GM18861 (cell line): ENCODE data around the gene LIF.
"Not testable (repeated sequence)": the region's sequence is repeated elsewhere in the genome, so short reads cannot be mapped to it uniquely, and the experiment has no call there.

Experiments
- ATAC-seq: cut with Tn5 transposase; IDR thresholded peaks from one replicate; pipeline ENCODE4 v1.9.1; 2021; ENCODE audit not compliant: unreplicated experiment

The LIF gene

DNA sequence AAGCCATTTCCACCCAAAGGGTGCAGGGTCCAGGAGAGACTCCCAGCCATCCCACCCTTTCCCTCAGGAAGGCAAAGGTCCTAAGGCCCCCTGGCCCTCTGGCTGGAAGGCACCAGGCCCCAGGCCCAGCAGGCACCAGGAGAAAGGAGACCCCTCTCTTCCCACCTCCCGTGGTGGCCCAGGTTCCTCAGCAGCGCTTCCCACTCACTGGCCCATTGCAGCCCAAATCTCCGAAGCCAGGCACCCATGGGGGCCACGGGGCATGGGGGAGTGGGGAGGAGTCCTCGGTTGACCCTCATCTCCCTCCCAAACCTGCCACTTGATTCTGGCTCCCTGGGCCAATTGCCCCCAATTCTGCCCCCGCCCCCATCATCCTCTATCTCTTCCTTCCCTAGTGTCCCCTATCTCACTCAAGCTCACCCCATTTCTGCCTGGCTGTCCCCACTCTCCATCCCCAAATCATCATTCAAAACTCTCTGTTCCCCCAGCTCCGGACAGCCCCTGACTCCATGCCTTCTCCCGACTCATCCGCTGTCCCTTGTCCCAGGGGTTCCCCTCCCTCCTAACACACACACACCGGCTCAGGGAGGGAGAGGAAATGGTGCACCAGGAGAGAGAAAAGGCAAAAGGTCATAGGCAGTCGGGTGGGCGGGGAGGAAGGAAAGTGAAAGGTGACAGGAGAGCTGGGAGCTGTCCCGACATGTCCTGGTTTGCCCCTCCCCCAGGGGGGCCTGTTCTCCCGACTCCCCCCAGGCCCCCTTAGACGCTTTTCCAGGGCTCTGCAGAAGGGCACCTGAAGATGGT is 1.2 kb downstream of the LIF start:
- ATAC-seq: no peak

DNA sequence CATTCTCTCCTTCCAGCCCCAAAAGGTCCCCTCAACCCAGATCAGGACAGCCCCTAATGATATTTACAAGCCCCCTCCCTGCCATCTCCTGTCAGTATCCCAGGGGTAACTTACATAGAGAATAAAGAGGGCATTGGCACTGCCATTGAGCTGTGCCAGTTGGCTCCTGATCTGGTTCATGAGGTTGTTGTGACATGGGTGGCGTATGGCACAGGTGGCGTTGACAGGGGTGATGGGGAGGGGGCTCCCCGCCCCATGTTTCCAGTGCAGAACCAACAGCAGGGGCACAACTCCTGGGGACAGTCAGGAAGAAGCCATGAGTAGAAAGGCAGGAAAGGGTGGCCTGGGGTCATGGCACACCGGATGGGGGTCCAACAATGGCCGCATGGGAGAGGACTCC is 1.9 kb downstream of the LIF start:
- no peak for ATAC-seq

DNA sequence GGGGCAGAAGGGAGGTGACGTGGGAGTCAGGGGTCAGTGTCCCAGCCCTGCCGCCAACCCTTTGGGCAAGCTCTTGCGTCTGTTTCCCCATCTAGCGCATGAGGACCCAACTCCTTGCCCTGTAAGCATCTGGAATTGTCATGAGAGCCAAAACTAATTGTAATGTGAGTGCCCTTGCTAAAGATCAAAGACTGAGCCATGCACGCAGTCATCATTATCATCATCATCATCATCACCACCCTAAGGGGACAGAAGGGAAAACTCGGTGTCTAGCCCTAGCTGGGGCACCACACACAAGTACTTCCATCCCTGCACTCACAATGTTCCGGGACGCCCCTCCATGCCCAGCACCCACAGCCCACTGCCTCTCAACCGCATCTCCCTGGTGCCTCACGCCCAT is 2.5 kb downstream of the LIF start:
- no peak for ATAC-seq

DNA sequence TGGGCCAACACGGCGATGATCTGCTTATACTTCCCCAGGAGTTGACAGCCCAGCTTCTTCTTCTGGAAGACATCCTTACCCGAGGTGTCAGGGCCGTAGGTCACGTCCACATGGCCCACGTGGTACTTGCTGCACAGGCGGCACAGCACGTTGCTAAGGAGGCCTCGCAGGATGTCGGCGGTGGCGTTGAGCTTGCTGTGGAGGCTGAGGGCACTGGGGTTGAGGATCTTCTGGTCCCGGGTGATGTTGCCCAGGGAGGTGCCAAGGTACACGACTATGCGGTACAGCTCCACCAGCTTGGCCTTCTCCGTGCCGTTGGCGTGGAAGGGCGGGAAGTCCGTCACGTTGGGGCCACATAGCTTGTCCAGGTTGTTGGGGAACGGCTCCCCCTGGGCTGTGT is 2.9 kb downstream of the LIF start:
- no peak for ATAC-seq

DNA sequence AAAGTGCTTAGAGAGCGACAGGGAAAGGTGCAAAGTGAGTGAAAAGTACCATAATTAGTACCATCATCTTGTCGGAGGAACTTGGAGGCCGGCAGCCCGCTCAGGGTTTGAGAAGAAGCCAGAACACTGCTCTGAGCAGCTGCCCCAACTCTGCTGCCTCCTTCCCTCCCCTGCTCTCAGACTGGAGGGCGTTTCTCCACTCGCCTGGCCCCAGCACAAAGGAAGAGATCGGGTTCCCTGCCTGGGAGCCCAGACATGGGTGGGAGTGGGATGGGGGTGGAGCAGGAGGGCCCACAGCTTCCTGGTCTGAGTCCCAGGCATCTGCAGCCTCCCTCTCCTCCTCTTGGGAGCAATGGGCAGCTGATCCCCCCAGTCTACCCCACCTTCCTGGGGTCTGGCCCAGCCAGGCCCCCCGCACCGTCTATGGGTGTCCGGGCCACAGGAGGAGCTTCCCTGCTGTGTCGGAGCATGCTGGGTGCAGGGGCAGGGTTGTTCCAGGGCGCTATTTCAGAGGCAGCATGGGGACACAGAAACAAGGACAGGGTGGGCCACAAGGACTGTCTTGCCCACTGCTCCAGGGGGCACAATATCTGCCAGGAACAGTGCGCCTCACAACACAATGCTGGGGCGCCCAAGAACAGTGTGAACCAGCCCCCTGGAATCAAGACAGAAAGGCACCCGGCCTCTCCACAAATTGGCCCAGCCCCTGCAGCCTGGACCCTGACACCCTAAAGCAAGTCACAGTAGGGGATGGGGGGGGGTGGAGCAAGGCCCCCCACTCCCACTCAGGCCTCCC is 4.8 kb downstream of the LIF start:
- ATAC-seq: no peak

DNA sequence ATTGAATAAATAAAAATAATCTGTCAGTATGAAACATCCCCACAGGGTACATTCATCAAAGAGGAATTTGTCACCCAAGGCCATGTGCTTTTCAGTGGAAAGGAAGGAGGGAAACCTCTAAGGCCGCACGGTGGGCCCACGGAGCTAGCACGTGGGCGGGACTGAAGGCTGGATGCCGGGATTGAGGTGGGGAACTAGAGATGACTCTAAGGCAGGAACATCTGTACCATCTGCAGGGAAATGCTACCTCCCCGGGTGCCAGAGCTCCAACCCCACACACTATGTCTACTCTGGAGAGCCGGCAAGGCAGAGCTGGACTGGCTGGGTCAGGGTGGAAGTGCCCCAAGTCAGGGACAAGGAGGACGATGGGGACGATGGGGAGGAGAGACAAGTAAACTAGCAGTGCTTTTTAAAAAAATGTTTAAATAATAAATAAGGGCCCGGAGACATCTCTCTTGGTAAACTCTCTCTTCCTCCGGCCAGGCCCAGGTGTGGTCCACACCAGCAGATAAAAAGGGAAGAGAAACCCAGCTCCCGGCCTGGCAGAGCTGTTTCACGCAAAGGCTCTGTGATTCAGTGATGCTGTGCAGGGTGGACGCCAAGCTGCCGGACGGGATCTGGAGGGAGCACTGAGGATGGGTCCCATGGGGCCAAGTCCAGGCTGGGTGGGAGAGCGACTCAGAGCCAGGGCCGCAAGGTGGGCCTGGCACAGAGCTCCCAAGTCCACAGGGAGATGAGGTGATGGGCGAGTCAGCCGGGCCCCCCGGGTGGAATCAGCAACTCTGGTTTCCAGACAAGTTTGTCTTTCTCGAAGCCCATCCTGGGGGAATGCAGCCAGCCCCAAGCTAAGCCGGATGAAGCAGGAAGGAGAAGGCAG is 5.8 kb downstream of the LIF start:
- no peak for ATAC-seq

DNA sequence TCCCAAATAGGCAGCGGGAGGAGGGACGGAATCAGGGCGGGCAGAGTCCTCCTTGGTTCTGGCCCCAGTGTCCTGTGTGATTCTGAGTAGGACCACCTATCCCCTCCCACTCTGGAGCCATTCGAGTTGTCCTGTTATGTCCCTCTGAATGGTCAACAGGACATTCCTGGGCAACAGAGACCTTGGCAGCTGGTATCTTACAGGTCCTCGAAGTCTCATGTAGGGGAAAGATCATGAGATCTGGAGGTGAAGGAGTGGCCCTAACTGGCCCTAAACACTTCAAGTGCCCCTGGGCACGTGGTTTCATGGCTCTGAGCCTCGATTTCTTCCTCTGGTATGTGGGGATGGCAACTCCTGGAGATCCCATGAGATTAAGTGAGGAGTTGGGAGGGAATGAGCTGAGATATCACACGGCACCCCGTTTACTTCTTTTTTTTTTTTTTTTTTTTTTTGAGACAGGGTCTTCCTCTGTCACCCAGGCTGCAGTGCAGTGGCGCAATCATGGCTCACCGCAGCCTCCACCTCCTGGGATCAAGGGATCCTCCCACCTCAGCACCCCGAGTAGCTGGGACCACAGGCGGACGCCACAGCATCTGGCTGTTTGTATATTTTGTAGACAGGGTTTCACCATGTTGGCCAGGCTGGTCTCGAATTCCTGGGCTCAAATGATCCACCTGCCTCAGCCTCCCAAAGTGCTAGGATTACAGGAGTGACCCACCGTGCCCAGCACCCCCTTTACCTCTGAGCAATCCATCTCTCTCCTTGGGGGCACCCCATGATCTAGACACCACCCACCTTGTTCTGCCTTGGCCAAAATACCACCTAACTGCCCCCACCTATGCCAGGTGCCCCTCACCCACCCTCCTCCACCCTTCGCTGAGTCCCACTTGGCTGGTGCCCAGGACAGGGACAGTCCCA is 6.8 kb downstream of the LIF start:
- ATAC-seq: no peak

DNA sequence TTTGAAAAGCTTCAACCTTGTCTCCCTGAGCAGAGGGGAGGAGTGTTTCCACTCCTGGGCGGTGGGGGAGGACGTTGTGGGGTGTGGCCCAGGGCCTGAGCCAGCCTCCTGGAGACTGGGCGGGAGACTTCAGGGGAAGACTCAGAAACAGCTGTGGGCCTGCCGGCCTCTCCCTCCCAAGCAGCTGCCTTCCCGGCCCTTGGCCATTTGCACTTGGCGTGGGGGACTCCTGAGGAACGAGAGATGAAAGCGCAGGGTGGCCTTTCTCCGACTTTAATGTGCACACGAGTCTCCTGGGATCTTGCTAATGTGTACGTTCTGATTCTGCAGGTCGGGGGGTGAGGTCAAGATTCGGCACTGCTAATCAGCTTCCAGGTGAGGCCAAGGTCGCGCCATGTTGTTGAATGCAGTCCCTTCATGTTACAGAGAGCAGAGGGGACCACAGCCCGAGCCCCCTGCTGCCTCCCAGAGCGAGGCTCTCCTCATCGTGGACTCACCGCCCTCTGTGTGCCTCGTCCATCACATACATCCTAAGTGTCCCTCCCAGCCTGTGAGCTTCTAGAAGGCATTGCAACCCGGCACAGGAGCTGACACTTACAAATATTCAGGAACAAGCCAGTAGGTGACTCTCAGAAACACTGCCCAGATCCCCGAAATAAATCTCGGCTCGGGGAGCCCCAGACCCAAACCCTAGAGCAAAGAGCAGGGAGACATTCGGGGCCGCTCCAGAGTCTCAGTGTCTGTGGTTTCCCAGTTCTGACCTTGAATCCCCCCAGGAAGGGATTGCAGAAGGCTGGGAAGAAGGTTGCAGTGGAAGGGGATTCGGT is 7.7 kb downstream of the LIF start:
- ATAC-seq: no peak

DNA sequence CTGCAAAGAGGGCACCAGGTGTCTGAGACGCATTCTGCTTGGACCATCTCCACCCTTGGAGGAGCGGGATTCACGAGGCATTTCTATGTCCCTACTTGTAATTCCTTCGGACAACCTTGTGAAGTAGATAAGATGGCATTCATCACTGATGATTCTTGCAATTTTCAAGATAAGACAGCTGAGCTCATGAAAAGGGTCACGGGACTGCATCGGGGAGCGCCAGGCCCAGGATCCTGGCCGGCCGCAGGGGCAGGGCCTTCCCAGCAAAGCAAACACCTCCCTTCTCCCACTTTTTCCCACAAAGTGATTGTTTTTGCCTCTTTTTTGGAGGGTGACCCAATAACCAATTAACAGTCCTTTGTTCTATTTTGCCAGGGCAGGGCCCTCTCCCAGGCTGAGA is 8.4 kb downstream of the LIF start:
- no peak for ATAC-seq

DNA sequence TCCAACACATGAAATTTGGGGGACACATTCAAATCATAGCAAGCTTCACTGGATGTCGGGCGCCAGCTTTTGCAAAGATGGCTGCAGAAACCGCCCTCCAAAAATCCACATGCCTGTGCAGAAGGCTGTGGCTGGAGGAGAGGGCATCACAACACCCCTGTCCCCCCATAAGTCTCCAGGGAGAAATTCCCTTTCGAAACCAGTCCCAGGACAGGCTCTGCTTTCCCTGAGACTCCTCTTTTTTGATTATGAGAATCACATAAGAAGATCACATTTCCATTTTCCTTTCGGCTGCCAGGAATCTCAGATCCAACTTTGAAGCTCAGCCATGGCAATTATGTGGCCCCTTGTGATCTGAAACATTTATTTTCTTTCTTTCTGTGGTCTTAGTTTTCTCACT is 9.7 kb downstream of the LIF start:
- no peak for ATAC-seq

DNA sequence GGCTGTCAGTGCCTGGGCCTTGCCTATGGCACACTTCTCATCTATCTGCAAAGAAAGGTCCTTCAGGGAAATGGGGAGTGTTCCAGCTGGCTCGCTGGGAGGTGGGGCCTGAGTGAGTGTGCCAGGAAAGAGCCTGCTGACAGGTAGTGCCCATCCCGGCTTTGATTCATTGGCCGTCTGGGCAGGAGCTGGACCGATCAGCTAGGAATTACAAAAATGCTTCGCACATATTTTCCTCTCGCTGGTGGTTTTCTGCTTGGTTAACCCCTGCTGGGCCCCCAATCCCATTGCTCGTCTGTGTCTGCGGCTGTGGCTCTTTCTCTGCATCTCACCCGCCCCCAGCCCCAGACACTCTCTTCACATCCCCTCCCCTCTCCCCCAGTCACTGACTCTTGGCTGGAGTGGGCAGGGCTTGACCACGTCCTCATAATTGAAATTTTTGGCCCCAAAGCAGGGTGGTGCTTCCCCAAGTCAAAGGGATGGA is 10.8 kb downstream of the LIF start:
- ATAC-seq: no peak

DNA sequence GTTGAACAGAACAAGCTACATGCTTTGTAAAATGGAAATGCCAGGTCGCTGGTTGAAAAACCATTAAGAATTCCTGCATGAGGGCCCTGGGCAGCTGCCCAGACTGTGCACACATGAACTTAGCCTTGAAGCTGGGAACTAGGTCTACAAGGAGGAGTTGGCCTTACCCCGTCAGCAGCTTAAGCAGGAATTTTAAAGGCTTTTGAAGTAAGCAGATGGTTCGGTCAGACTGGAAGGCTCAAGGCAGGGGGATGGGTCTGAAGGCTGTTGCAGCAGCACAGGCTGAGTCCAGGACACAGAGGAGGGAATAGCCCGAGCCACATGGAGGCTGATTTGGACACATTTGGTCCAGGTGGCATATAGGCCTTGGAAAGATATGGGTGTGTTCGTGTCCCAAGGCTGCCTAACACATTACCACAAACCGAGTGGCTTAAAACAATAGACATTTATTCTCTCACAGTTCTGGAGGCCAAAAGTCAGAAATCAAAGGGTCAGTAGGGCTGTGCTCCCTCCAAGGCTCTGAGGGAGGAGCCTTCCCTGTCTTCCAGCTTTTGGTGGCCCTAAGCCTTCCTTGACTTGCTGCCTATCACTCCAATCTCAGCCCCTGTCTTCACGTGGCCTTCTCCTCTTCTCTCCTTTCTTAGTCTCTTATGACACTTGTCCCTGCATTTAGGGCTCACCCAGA is 11.6 kb downstream of the LIF start:
- no peak for ATAC-seq

DNA sequence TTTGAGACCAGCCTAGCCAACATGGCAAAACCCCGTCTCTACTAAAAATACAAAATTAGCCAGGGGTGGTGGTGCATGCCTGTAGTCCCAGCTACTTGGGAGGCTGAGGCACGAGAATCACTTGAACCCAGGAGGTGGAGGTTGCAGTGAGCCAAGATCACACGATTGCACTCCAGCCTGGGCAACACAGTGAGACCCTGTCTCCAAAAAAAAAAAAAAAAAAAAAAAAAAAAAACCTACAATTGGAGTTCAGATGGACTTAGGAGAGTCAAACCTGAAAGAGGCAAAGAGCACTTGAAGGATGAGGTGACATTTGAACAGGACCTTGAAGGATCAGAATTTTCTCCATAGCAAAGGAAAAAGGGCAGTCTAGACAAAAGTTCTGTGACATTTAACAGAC is 12.2 kb downstream of the LIF start:
- ATAC-seq: not testable (repeated sequence)

DNA sequence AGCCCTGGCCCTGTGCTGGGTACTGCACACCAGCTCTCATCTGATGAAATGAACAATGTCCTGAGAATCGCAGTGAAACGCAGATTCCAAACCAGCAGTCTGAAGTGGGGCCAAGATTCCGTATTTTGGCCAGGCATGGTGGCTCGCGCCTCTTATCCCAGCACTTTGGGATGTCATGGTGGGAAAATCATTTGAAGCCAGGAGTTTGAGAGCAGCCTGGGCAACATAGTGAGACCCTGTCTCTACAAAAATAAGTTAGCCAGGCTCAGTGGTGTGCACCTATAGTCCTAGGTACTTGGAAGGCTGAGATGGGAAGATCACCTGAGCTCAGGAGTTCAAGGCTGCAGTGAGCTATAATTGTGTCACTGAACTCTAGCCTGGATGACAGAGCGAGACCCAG is 13.0 kb downstream of the LIF start:
- ATAC-seq: no peak

DNA sequence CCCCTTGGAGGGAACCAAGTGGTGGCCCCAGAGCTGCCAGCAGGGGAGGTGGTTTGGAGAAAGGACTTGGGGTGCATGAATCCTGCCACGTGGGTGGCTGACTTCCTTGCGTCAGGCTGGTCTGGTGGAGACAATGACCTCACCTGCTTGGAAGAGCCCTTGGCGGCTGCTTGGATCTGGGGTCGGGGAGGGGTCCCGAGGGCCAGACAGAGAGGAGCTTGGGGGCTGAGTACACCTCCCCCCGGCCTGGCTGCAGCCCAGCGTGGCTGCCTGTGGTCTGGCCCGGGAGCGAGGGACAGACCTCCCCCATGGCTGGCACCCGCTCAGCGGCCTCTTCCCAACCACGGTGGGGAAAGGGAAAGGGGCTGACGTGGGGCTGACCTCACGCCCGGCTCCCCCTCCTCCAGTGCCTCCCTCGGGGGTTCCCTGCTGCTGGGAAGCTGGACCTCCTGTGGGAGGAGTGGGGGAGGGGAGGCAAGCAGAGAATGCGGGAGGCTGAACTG is 13.8 kb downstream of the LIF start:
- no peak for ATAC-seq

DNA sequence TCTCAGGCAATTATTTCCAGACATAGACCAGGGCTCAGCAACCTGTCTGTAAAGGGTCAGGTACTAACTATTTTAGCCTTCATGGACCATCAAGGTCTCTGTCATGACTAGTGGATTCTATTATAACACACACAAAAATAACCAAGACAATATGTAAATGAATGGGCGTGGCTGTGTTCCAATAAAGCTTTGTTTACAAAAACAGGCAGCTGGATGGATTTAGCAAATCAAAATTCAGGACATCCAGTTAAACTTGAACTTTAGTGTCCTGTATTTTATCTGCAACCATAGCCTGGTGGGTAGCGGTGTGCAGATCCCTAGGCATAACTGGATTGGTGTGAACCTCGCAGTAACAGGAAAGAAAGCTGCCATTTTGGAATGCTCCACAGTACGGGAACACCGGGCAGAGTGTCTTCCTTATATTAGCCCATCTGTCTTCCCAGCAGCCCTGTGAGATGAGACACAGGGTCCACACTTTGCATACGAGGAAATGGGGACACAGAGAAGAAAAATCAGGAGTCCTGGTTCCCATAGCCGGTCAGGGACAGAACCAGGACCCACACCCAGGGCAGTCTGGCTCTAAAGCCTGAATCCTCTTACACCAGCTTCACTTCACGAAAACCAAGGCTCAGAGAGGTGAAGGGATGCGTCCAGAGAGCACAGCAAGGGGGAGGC is 15.6 kb downstream of the LIF start:
- ATAC-seq: no peak

DNA sequence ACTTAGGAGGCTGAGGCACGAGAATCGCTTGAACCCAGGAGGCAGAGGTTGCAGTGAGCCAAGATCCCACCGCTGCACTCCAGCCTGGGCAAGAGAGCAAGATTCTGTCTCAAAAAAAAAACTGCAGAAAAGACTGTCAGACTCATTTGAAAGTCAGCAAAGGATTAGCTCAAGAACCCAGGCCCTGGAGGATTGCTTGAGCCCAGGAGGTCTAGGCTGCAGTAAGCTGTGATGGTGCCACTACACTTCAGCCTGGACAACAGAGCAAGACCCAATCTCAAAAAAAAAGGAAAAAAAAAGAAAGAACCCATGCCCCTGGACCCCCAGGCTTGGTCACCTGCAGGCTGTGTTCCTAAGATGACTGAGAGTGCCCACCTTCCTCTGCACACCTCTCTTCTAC is 16.2 kb downstream of the LIF start:
- no peak for ATAC-seq
